GM06990 (cell line): ENCODE data around the gene MTG2.

ENCODE experiments used
- DNase-seq: peaks from one replicate; pipeline ENCODE4 v3.0.0-alpha.2; 2011; ENCODE audit not compliant: insufficient read length; ENCODE audit errors: extremely low read depth
- H3K27me3 ChIP-seq: replicated peaks from 2 replicates; pipeline ENCODE4 v1.6.0; 2011; ENCODE audit warnings: low read length; ENCODE audit not compliant: control insufficient read depth, insufficient read depth
- H3K36me3 ChIP-seq: 2 replicates; pipeline ENCODE4 v1.5.1; 2011; ENCODE audit warnings: low read length; ENCODE audit not compliant: control insufficient read depth, insufficient read depth
- H3K4me3 ChIP-seq: replicated peaks from 2 replicates; pipeline ENCODE4 v1.5.1; 2011; ENCODE audit warnings: low read depth, mild to moderate bottlenecking, control low read depth, low read length
- CTCF ChIP-seq: IDR thresholded peaks from 2 replicates; pipeline ENCODE4 v1.5.1; 2011; ENCODE audit warnings: low read length, control low read depth, mild to moderate bottlenecking, inconsistent platforms; ENCODE audit not compliant: insufficient read depth, poor library complexity, severe bottlenecking

MTG2 gene

GRCh38 chr20:62248890-62249560 lies 66.2 kb downstream of the MTG2 start:
- Histone ChIP-seq H3K4me3 (no peak overlapping the region), H3K36me3 (peaks cover 3% of the 10 kb centered on the region), H3K27me3 (no peaks in the 10 kb centered on the region)
- TF ChIP-seq CTCF = no peak
- DNase-seq = no peak

GRCh38 chr20:62252342-62252966 lies 69.6 kb downstream of the MTG2 start:
- no peak for TF ChIP-seq CTCF
- Histone ChIP-seq H3K36me3 (peaks cover 3% of the 10 kb centered on the region), H3K27me3 (no peaks in the 10 kb centered on the region), H3K4me3 (no peak overlapping the region)
- DNase-seq = no peak
